HepG2 (cell line): ENCODE results near the gene CCNL1. TPM values are rescaled to one million over a fixed set of nuclear protein-coding genes. Genes with fewer than 3 reads are reported as not detected.
A peak's percentile ranks its signal among the peaks of the same experiment; 100 is the strongest.
"Not testable (repeated sequence)": the region's sequence is repeated elsewhere in the genome, so short reads cannot be mapped to it uniquely, and the experiment has no call there.

Source experiments
- ATAC-seq: fragments of 200-7000 bp; cut with Tn5 transposase; 3 replicates; pipeline ENCODE4 v1.9.1; 2020; ENCODE audit warnings: mild to moderate bottlenecking, moderate library complexity
- BruUV-seq: library from RNA; stranded (reverse); fragments of 400-500 nt; replicated peaks from 2 replicates; lab custom pipeline; 2021; lab: Mats Ljungman, UMichigan
- CTCF ChIA-PET: fragments of 300-600 bp; formaldehyde crosslinking; extraction: SDS; loops from one replicate; lab custom pipeline; 2021; ENCODE audit warnings: low total read pairs, inconsistent platforms, low intra/inter-chr PET ratio; lab: Yijun Ruan, JAX
- POLR2A ChIA-PET: fragments of 350-600 bp; sonication (Branson Sonifier 250); formaldehyde crosslinking; loops from one replicate; lab custom pipeline; 2020; ENCODE audit warnings: antibody characterized with exemption, inconsistent platforms; lab: Yijun Ruan, JAX
- DNase-seq: peaks from one replicate; pipeline ENCODE4 v3.0.0-alpha.2; 2015; ENCODE audit warnings: low spot score
- FAIRE-seq: peaks from 3 replicates; lab custom pipeline; 2011; peaks lifted over from hg19 to GRCh38; lab: Jason Lieb, UNC
- H2AFZ ChIP-seq: one replicate; pipeline ENCODE4 v1.6.1; 2011; ENCODE audit warnings: low read length, inconsistent platforms
- H3K27ac ChIP-seq: fragments of 300-600 bp; 3 replicates; pipeline ENCODE4 v1.8.0; 2011; ENCODE audit warnings: mixed run types, mild to moderate bottlenecking, mixed read lengths, low read length, inconsistent platforms; ENCODE audit not compliant: insufficient read depth; ENCODE audit errors: extremely low read length
- H3K27me3 ChIP-seq, 2 experiments: fragments of 200-600 bp in 1 of 2; 2 replicates in 1 of 2; 3 replicates in 1 of 2; pipeline versions ENCODE4 v1.6.0 to v1.8.0; 2011; ENCODE audit warnings: low read length in 2 of 2, mild to moderate bottlenecking in 2 of 2, moderate library complexity in 2 of 2, inconsistent platforms in 1 of 2; ENCODE audit not compliant: insufficient read depth in 2 of 2, control insufficient read depth in 1 of 2
- H3K36me3 ChIP-seq, 2 experiments: fragments of 200-600 bp in 1 of 2; replicated peaks in 1 of 2; 2 replicates in 1 of 2; 3 replicates in 1 of 2; pipeline versions ENCODE4 v1.5.1 to v1.8.0; 2011; ENCODE audit warnings: low read length in 2 of 2, inconsistent platforms in 1 of 2; ENCODE audit not compliant: insufficient read depth in 2 of 2, control insufficient read depth in 1 of 2
- H3K4me1 ChIP-seq: 2 replicates; pipeline ENCODE4 v1.5.1; 2012; ENCODE audit warnings: low read length, inconsistent platforms; ENCODE audit not compliant: insufficient read depth
- H3K4me2 ChIP-seq: 2 replicates; pipeline ENCODE4 v1.6.0; 2011; ENCODE audit warnings: low read depth, low read length, inconsistent platforms
- H3K4me3 ChIP-seq, 3 experiments: fragments of 200-600 bp in 1 of 3; sonication (generic), shearing (Covaris generic) in 1 of 3; replicated peaks in 1 of 3; 2 replicates each; pipeline ENCODE4 v1.5.1; 2011 to 2016; ENCODE audit warnings: low read length in 3 of 3, inconsistent platforms in 2 of 3, low read depth in 2 of 3, mild to moderate bottlenecking in 2 of 3, control low read depth in 1 of 3, mixed read lengths in 1 of 3; ENCODE audit not compliant: insufficient read depth in 1 of 3
- H3K79me2 ChIP-seq: one replicate; pipeline ENCODE4 v1.6.1; 2011; ENCODE audit warnings: low read length, inconsistent platforms; ENCODE audit not compliant: insufficient read depth
- H3K9ac ChIP-seq: 2 replicates; pipeline ENCODE4 v1.6.0; 2011; ENCODE audit warnings: mild to moderate bottlenecking, low read depth, low read length, inconsistent platforms; ENCODE audit not compliant: insufficient read depth
- H3K9me3 ChIP-seq: 2 replicates; pipeline ENCODE4 v1.5.1; 2012; ENCODE audit warnings: mild to moderate bottlenecking, low read length
- H4K20me1 ChIP-seq: 2 replicates; pipeline ENCODE4 v1.6.0; 2011; ENCODE audit warnings: inconsistent platforms, mild to moderate bottlenecking, low read length, moderate library complexity; ENCODE audit not compliant: insufficient read depth
- ZBTB44 ChIP-seq: sonication (generic); formaldehyde crosslinking; IDR thresholded peaks from 2 replicates; pipeline ENCODE4 v1.4.0; 2020; ENCODE audit warnings: missing genetic modification reagents
- ZFP36 ChIP-seq: fragments of 150-350 bp; IDR thresholded peaks from 2 replicates; pipeline ENCODE4 v1.6.1; 2018; ENCODE audit warnings: borderline replicate concordance, low read length, low read depth; ENCODE audit not compliant: partially characterized antibody
- ZNF496 ChIP-seq: sonication (generic); formaldehyde crosslinking; IDR thresholded peaks from 2 replicates; pipeline ENCODE4 v1.8.1; 2023; ENCODE audit warnings: mild to moderate bottlenecking, moderate library complexity, missing genetic modification reagents; ENCODE audit not compliant: insufficient replicate concordance
- WGBS: methylation state at CpG from one replicate; pipeline ENCODE4 v1.1.6; 2017; ENCODE audit warnings: low lambda C conversion rate; 5-methylcytosine and 5-hydroxymethylcytosine counted together
- in situ Hi-C: cut with HindIII; loops from 2 replicates; pipeline ENCODE4 v1.10.0; 2017; ENCODE audit warnings: low pct_unique_long_range_greater_than_20kb; ENCODE audit not compliant: extremely low pct_ligation_motif_present
- intact Hi-C: fragments of 100-400 bp; cut with micrococcal nuclease; formaldehyde crosslinking; loops from one replicate; pipeline ENCODE4 v1.10.0; 2022; ENCODE audit not compliant: unreplicated experiment
- polyA plus RNA-seq, 8 experiments: library from polyadenylated mRNA; depleted of rRNA in 3 of 8; stranded (reverse) in 7 of 8; unstranded in 1 of 8; fragments of >200 nt; fragmentation: Illumina TruSeq in 4 of 8; extraction: Trizol in 4 of 8; gene quantifications; 2 replicates each; pipeline versions ENCODE4 v1.2.1 to v1.2.3, GENCODE V29; 2011 to 2016; ENCODE audit warnings: low read depth in 4 of 8, missing spikeins in 1 of 8, mixed read lengths in 1 of 8; ENCODE audit not compliant: insufficient read depth in 1 of 8
- total RNA-seq, 5 experiments: library from RNA; depleted of rRNA; stranded (reverse); fragments of >200 nt; fragmentation: Illumina TruSeq; extraction: Trizol; gene quantifications; 2 replicates each; pipeline ENCODE4 v1.2.3, GENCODE V29; 2016; ENCODE audit warnings: low read depth in 1 of 5

The CCNL1 gene
- total and polyA plus RNA-seq, 2 of the 13 experiments (the other 11 are each of a cell fraction or from before 2014, with no cell fraction given): 151 to 303 TPM

- TF ChIP-seq ZNF496 (CRISPR knock-in tag): no peak
- no peak for TF ChIP-seq ZBTB44 (CRISPR knock-in tag)
- TF ChIP-seq ZFP36: no peak
- Histone ChIP-seq H2AFZ (no peak overlapping the region), H4K20me1 (no peaks in the 10 kb centered on the region), H3K4me3 (no peak overlapping the region), H3K4me1 (peaks cover 38% of the 10 kb centered on the region), H3K4me2 (no peak overlapping the region), H3K36me3 (no peaks in the 10 kb centered on the region), H3K27ac (no peak overlapping the region), H3K9me3 (no peaks in the 10 kb centered on the region), H3K79me2 (no peaks in the 10 kb centered on the region), H3K27me3 (no peaks in the 10 kb centered on the region), H3K9ac (no peak overlapping the region)
- in situ Hi-C loops: no loop called here
- POLR2A ChIA-PET: interaction anchor here (1.2 to 4.7 kb wide), 4 partner anchors 8 to 27 kb away, joined by 4 to 27 read pairs (median 7); no protein-coding TSS in a partner anchor
- FAIRE-seq: peak; percentile 4
- ATAC-seq: peak; percentile 32
- CTCF ChIA-PET: no interaction called here
- no peak for DNase-seq
- intact Hi-C loops: no loop called here
- BruUV-seq: no TSS peak
- 65% methylated on average over 2 of the region's 2 CpGs for WGBS
These were observed 56.7 kb downstream of the CCNL1 start for GRCh38 chr3:157103280-157103679.

DNA sequence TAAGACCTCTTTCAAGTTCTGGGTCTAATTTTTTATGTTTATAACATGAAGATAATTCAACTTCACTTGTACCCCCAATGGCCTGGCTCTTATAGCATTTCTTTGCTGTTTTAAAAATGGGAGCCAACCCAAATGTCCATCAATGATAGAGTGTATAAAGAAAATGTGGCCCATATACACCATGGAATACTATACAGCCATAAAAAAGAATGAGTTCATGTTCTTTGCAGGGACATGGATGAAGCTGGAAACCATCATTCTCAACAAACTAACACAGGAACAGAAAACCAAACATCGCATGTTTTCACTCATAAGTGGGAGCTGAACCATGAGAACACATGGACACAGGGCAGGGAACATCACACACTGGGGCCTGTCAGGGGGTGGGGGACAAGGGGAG lies 57.4 kb downstream of the CCNL1 start:
- DNase-seq, H3K36me3 ChIP-seq, CTCF ChIA-PET, H3K27me3 ChIP-seq, H2AFZ ChIP-seq, H3K9me3 ChIP-seq, in situ Hi-C loops, BruUV-seq, intact Hi-C loops, ATAC-seq, H3K4me2 ChIP-seq, H3K79me2 ChIP-seq, H3K9ac ChIP-seq, H3K4me3 ChIP-seq, H3K27ac ChIP-seq, H4K20me1 ChIP-seq, FAIRE-seq: not testable (repeated sequence)
- H3K4me1 ChIP-seq: peaks cover 31% of the 10 kb centered on the region
- WGBS: 91% methylated on average over 1 of the region's 1 CpG
- POLR2A ChIA-PET: interaction anchor here (1.8 to 4.7 kb wide), 3 partner anchors 8 to 28 kb away, joined by 4 to 27 read pairs (median 10); no protein-coding TSS in a partner anchor
